Pancreas (tissue), 10 donors: Measurements from ENCODE around the gene BCORL1. TPM values are rescaled to one million over a fixed set of nuclear protein-coding genes. Genes with fewer than 3 reads are reported as not detected.

Experiments used
- ATAC-seq, 4 donors: fragments of 200-7000 bp; cut with Tn5 transposase; one replicate each; pipeline versions ENCODE4 v1.8.0 to v1.9.1; 2020; ENCODE audit warnings: mild to moderate bottlenecking in 4 of 4, moderate library complexity in 4 of 4
- DNase-seq, 6 donors: peaks; one replicate each; pipeline ENCODE4 v3.0.0-alpha.2; 2020
- FAIRE-seq: peaks from 2 replicates; lab custom pipeline; 2012; peaks lifted over from hg19 to GRCh38; lab: Jason Lieb, UNC
- H3K27ac ChIP-seq, 4 donors: fragments of 200-600 bp; sonication (generic); 1 replicate in 3 of 4; 2 replicates in 1 of 4; pipeline versions ENCODE4 v1.5.0 to v1.8.0; 2020
- H3K27me3 ChIP-seq, 4 donors: fragments of 200-600 bp; one replicate each; pipeline ENCODE4 v1.8.0; 2021
- H3K36me3 ChIP-seq, 3 donors: fragments of 200-600 bp; sonication (generic) in 1 of 3; one replicate each; pipeline versions ENCODE4 v1.5.0 to v1.8.0; 2020 to 2021
- H3K4me1 ChIP-seq, 3 donors: fragments of 200-600 bp; one replicate each; pipeline ENCODE4 v1.8.0; 2021
- H3K4me3 ChIP-seq, 4 donors: fragments of 200-600 bp; sonication (generic) in 2 of 4; one replicate each; pipeline versions ENCODE4 v1.5.0 to v1.8.0; 2020 to 2021
- H3K9me3 ChIP-seq, 4 donors: fragments of 200-600 bp; one replicate each; pipeline ENCODE4 v1.8.0; 2021
- WGBS, 2 donors: extraction: QIAGEN DNeasy Blood & Tissue Kit; methylation state at CpG; one replicate each; pipeline ENCODE4 v1.1.7; 2013; 5-methylcytosine and 5-hydroxymethylcytosine counted together
- intact Hi-C, 3 donors: fragments of 100-400 bp; cut with DNase I; formaldehyde crosslinking; loops; one replicate each; pipeline versions ENCODE4 v1.11.1 to v1.14.2; 2022
- polyA plus RNA-seq, 2 donors: library from polyadenylated mRNA; stranded (reverse); fragments of 200-250 nt; gene quantifications; one replicate each; pipeline ENCODE4 v1.2.3, GENCODE V29; 2013
- total RNA-seq, 6 donors: library from RNA; stranded (reverse); fragmentation: NEBNext Ultra II Directional in 4 of 6; extraction: Animal tissue kit (Norgen Biotek cat#: 25700) in 4 of 6; gene quantifications; one replicate each; pipeline versions ENCODE4 v1.2.1 to v1.2.4, GENCODE V29; 2021 to 2023
- TF ChIP-seq, protein P1 (sequence below), 4 donors: fragments of 200-600 bp; sonication (generic) in 3 of 4; IDR thresholded peaks; one replicate each; pipeline versions ENCODE4 v1.5.0 to v1.8.0; 2021; ENCODE audit warnings: antibody characterized with exemption in 4 of 4
- donor health status: healthy with polysubstance abuse.
- donor health status: DM: no; HTN: no; CAD: no; lungs with moderate emphysema.
- donor health status: DM: no; HTN: no; CAD: no.
- donor health status: control.
- donor health status: control.
- donor health status: Bipolar disorder and iron deficiency.
- donor health status: DM: yes; HTN: yes; CAD: no.
- donor health status: DM: no; HTN: no; CAD: no.
- donor health status: DM: no; HTN: no; CAD: no.
- donor health status: DM: yes; HTN: yes; CAD: no.

The BCORL1 gene
- total and polyA plus RNA-seq, 8 donors = 1.7 to 11.1 (median 5.6) TPM

GRCh38 chrX:130049821-130050220 lies 67.4 kb downstream of the BCORL1 start:
- intact Hi-C loops = no loop called here
- no peak for DNase-seq
- Histone ChIP-seq H3K4me3 (no peak overlapping the region), H3K27me3 (no peaks in the 10 kb centered on the region), H3K4me1 (no peaks in the 10 kb centered on the region), H3K36me3 (no peaks in the 10 kb centered on the region), H3K9me3 (no peaks in the 10 kb centered on the region), H3K27ac (no peak overlapping the region)
- TF ChIP-seq, protein P1, sequence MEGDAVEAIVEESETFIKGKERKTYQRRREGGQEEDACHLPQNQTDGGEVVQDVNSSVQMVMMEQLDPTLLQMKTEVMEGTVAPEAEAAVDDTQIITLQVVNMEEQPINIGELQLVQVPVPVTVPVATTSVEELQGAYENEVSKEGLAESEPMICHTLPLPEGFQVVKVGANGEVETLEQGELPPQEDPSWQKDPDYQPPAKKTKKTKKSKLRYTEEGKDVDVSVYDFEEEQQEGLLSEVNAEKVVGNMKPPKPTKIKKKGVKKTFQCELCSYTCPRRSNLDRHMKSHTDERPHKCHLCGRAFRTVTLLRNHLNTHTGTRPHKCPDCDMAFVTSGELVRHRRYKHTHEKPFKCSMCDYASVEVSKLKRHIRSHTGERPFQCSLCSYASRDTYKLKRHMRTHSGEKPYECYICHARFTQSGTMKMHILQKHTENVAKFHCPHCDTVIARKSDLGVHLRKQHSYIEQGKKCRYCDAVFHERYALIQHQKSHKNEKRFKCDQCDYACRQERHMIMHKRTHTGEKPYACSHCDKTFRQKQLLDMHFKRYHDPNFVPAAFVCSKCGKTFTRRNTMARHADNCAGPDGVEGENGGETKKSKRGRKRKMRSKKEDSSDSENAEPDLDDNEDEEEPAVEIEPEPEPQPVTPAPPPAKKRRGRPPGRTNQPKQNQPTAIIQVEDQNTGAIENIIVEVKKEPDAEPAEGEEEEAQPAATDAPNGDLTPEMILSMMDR (IDR thresholded peaks at IDR 0.05) = no peak
- WGBS, 2 donors = 76 to 85% methylated on average over 8 of the region's 8 CpGs
- no peak for ATAC-seq
- FAIRE-seq = no peak

GRCh38 chrX:130051176-130051845 lies 68.9 kb downstream of the BCORL1 start:
- Histone ChIP-seq H3K27me3 (no peaks in the 10 kb centered on the region), H3K27ac (no peak overlapping the region), H3K9me3 (no peaks in the 10 kb centered on the region), H3K4me3 (no peak overlapping the region), H3K4me1 (no peaks in the 10 kb centered on the region), H3K36me3 (no peaks in the 10 kb centered on the region)
- intact Hi-C loops = no loop called here
- no peak for FAIRE-seq
- DNase-seq = no peak
- TF ChIP-seq, protein P1 (IDR thresholded peaks at IDR 0.05) = no peak
- WGBS, 2 donors = 78 to 91% methylated on average over 12 of the region's 12 CpGs
- no peak for ATAC-seq

DNA sequence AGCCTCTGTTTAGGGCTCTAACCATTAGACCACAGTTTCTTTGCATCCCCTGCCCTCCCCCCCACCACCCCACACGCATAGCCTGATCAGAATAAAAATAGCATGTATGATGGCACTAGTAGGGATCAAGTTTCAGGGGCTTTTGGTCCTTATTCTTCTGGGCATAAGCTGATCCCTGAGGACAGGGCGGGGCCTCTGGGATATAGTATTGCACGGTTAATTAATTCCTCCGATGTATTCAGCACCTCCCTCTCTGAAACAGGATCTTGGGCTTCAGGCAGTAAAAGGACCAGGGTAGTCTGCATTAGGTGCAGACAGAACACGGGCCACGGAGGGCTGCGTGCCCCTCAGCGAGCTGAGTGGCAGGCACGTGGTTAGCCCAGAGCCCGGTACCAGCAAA lies 70.8 kb downstream of the BCORL1 start:
- Histone ChIP-seq H3K36me3 (no peaks in the 10 kb centered on the region), H3K4me3 (no peak overlapping the region), H3K27me3 (no peaks in the 10 kb centered on the region), H3K27ac (no peak overlapping the region), H3K4me1 (no peaks in the 10 kb centered on the region), H3K9me3 (no peaks in the 10 kb centered on the region)
- no peak for FAIRE-seq
- intact Hi-C loops = no loop called here
- no peak for ATAC-seq
- TF ChIP-seq, protein P1 (IDR thresholded peaks at IDR 0.05) = no peak
- no peak for DNase-seq
- WGBS, 2 donors = 83 to 92% methylated on average over 10 of the region's 10 CpGs

DNA sequence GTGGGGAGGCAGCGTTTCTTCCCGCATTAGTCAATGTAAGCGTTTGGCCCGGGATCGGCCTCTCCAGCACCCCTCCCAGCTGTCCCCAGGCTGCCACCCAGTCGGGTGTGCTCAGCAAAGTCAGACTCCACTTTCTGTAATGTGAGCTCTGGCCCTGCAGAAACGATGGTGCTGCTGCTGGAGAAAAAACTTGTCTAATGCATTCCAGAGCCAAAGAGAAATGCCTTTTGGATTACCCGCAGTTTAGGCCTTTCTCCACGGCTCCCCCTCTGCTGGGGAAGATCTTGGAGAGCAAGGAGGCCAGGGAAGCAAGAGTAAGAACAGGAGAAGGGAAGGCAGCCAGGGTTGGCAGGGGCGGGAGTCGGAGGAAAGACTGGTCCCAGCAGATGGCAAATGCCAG lies 72.7 kb downstream of the BCORL1 start:
- WGBS, 2 donors = 71 to 79% methylated on average over 11 of the region's 11 CpGs
- Histone ChIP-seq H3K4me1 (no peaks in the 10 kb centered on the region), H3K36me3 (no peaks in the 10 kb centered on the region), H3K27ac (no peak overlapping the region), H3K4me3 (no peak overlapping the region), H3K27me3 (no peaks in the 10 kb centered on the region), H3K9me3 (no peaks in the 10 kb centered on the region)
- intact Hi-C loops = no loop called here
- DNase-seq = no peak
- no peak for ATAC-seq
- no peak for FAIRE-seq
- TF ChIP-seq, protein P1 (IDR thresholded peaks at IDR 0.05) = no peak

GRCh38 chrX:130055899-130056298 lies 73.5 kb downstream of the BCORL1 start:
- H3K27ac ChIP-seq = no peak overlapping the region
- no peak overlapping the region for H3K4me3 ChIP-seq
- FAIRE-seq (no peak), DNase-seq (no peak), ATAC-seq (no peak)
- no peaks in the 10 kb centered on the region for H3K4me1 ChIP-seq
- H3K9me3 ChIP-seq = no peaks in the 10 kb centered on the region
- WGBS, 2 donors = 76 to 88% methylated on average over 18 of the region's 18 CpGs
- intact Hi-C loops = no loop called here
- H3K27me3 ChIP-seq = no peaks in the 10 kb centered on the region
- no peaks in the 10 kb centered on the region for H3K36me3 ChIP-seq
- TF ChIP-seq, protein P1 (IDR thresholded peaks at IDR 0.05) = no peak
